Measurements from ENCODE around the gene CST8.

The CST8 gene

GRCh38 chr20:23476015-23476754 lies 14.7 kb upstream of the CST8 start:
- no peak for DNase-seq (ENCODE audit: low spot score)

- no peak for DNase-seq (ENCODE audit: low spot score)
Observed at GRCh38 chr20:23477223-23477622, 13.7 kb upstream of the CST8 start.

GRCh38 chr20:23479043-23479442 lies 11.9 kb upstream of the CST8 start:
- DNase-seq (ENCODE audit: low spot score) = no peak

GRCh38 chr20:23482138-23482537 lies 8.8 kb upstream of the CST8 start:
- DNase-seq (ENCODE audit: low spot score) = no peak

- no peak for DNase-seq (ENCODE audit: low spot score)
Observed at GRCh38 chr20:23484081-23484480, 6.8 kb upstream of the CST8 start.

GRCh38 chr20:23488470-23488869 lies 2.4 kb upstream of the CST8 start:
- no peak for DNase-seq (ENCODE audit: low spot score)

GRCh38 chr20:23488996-23489395 lies 1.9 kb upstream of the CST8 start:
- no peak for DNase-seq (ENCODE audit: low spot score)

- DNase-seq (ENCODE audit: low spot score) = no peak
Observed at GRCh38 chr20:23492292-23492691, 1.4 kb downstream of the CST8 start.

GRCh38 chr20:23493172-23493772 lies 2.4 kb downstream of the CST8 start:
- no peak for DNase-seq (ENCODE audit: low spot score)

GRCh38 chr20:23497536-23497935 lies 6.6 kb downstream of the CST8 start:
- no peak for DNase-seq (ENCODE audit: low spot score)

GRCh38 chr20:23501926-23502325 lies 11.0 kb downstream of the CST8 start:
- no peak for DNase-seq (ENCODE audit: low spot score)

- no peak for DNase-seq (ENCODE audit: low spot score)
Observed at GRCh38 chr20:23503649-23504048, 12.7 kb downstream of the CST8 start.

- no peak for DNase-seq (ENCODE audit: low spot score)
Observed at GRCh38 chr20:23507346-23507745, 16.4 kb downstream of the CST8 start.

GRCh38 chr20:23508449-23509229 lies 17.7 kb downstream of the CST8 start:
- DNase-seq (ENCODE audit: low spot score) = no peak

- no peak for DNase-seq (ENCODE audit: low spot score)
Observed at GRCh38 chr20:23509247-23509913, 18.5 kb downstream of the CST8 start.

GRCh38 chr20:23510000-23510590 lies 19.2 kb downstream of the CST8 start:
- DNase-seq (ENCODE audit: low spot score) = no peak

GRCh38 chr20:23513164-23513563 lies 22.2 kb downstream of the CST8 start:
- DNase-seq (ENCODE audit: low spot score) = no peak

GRCh38 chr20:23514848-23515247 lies 23.9 kb downstream of the CST8 start:
- DNase-seq (ENCODE audit: low spot score) = no peak

- no peak for DNase-seq (ENCODE audit: low spot score)
Observed at GRCh38 chr20:23515250-23515939, 24.5 kb downstream of the CST8 start.

- DNase-seq (ENCODE audit: low spot score) = no peak
Observed at GRCh38 chr20:23517719-23518118, 26.8 kb downstream of the CST8 start.

- no peak for DNase-seq (ENCODE audit: low spot score)
Observed at GRCh38 chr20:23519556-23519955, 28.6 kb downstream of the CST8 start.

- no peak for DNase-seq (ENCODE audit: low spot score)
Observed at GRCh38 chr20:23520185-23520584, 29.3 kb downstream of the CST8 start.
